ENCODE results near the gene LRRC57.

The LRRC57 gene

DNA sequence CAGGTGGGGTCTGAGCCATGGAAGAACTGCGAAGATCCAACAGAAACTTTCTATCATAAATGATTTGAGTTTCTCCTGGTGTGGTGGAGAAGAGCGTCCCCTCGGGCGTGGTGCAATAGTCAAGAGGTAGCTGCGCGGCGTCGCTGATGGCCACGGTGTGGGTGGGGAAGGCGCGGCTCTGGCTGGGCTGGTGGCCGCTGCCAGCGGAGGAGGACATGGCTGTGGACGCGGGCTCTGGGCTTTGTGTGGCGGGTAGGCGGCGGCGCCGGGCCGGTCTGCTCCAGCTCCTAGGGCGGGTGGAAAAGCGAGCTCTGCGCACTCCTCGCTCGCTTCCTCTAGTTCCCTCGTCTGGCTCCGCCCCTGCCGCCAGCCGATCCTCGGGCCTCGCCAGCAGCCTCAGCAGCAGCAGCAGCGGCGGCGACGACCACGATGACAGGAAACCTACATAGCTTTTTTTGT lies 32.7 kb upstream of the LRRC57 start:
- H3K9me3 ChIP-seq (ENCODE audit: insufficient read depth, low read length), result no peaks in the 10 kb centered on the region
- H3K79me2 ChIP-seq (ENCODE audit: insufficient read depth, low read length), result no peaks in the 10 kb centered on the region
- peak overlapping the region; percentile 90 for H2AFZ ChIP-seq (ENCODE audit: low read depth, low read length, severe bottlenecking)
- H3K27ac ChIP-seq (ENCODE audit: low read depth, low read length), result no peak overlapping the region
- H3K4me2 ChIP-seq (ENCODE audit: low read depth, low read length, poor library complexity, severe bottlenecking), result peak overlapping the region; percentile 65
- H4K20me1 ChIP-seq (ENCODE audit: low read depth, low read length), result no peaks in the 10 kb centered on the region
- peak overlapping the region; percentile 51 for H3K4me3 ChIP-seq (ENCODE audit: insufficient read depth, low read length, poor library complexity, severe bottlenecking)
- H3K27me3 ChIP-seq (ENCODE audit: low read length), result no peaks in the 10 kb centered on the region
- peak overlapping the region; percentile 59 for H3K9ac ChIP-seq (ENCODE audit: low read length)
- no peaks in the 10 kb centered on the region for H3K36me3 ChIP-seq (ENCODE audit: low read length)
- H3F3A ChIP-seq (ENCODE audit: insufficient read depth), result peaks cover 3% of the 10 kb centered on the region; the same call in 1 of the 2 replicates
- TF ChIP-seq, protein P1, sequence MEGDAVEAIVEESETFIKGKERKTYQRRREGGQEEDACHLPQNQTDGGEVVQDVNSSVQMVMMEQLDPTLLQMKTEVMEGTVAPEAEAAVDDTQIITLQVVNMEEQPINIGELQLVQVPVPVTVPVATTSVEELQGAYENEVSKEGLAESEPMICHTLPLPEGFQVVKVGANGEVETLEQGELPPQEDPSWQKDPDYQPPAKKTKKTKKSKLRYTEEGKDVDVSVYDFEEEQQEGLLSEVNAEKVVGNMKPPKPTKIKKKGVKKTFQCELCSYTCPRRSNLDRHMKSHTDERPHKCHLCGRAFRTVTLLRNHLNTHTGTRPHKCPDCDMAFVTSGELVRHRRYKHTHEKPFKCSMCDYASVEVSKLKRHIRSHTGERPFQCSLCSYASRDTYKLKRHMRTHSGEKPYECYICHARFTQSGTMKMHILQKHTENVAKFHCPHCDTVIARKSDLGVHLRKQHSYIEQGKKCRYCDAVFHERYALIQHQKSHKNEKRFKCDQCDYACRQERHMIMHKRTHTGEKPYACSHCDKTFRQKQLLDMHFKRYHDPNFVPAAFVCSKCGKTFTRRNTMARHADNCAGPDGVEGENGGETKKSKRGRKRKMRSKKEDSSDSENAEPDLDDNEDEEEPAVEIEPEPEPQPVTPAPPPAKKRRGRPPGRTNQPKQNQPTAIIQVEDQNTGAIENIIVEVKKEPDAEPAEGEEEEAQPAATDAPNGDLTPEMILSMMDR (IDR thresholded peaks at IDR 0.05; ENCODE audit: insufficient read depth, low read length, poor library complexity, severe bottlenecking), result no peak
- no peak for TF ChIP-seq EZH2phosphoT487 (conservative IDR thresholded peaks at IDR 0.05; ENCODE audit: low read length)
- no peaks in the 10 kb centered on the region for H3K9me2 ChIP-seq (replicated peaks; ENCODE audit: insufficient read depth, low read length)

DNA sequence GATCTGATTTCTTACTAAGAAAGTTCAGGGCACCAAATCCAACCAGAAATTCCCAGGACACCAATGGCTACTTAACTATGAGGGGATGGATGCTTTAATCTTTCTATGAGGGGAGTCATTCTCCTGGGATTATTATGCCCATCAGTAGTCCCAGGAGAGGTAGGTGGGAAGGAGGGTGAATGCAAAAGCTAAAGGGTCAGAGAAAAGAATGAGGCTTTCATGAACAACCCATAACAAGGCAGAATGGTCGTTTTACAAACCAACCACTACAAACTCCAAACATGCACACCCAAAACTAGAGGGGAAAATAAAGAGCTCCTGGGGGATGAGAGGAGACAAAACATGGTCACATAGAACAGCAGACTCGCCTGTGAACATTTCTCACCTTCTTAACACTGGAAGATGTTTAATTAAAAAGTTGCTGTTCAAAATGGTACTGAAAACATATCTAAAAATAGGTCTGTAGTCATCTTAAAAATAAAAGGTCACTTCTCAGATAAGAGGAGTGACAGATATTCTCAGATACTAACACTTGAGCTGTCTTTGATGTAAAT lies 30.5 kb upstream of the LRRC57 start:
- H3K4me2 ChIP-seq (ENCODE audit: low read depth, low read length, poor library complexity, severe bottlenecking), result no peak overlapping the region

DNA sequence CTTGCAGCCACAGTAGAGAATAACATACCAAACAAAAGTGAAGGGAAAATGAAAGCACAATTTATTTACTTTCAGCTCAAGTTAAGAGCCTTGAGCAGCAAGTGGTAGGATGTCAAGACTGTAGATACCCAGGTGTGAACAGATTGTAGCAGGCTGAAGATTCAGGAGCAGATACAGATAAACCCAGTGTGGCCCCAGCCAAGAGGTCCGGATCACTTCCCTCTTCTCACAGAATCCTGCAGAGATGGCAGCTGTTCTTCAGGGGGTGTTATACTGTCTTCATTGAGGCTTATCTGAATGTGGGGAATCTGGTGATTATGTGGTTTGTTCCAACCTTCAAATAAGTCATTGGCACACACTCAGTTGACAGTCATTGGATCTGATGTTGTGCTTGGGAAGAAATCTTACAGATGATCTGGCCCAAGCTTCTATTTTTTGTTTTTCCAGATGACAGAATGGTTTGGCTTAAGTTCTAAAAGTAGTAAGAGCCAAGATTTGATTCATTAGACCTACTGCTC lies 29.0 kb upstream of the LRRC57 start:
- no peak overlapping the region for H3K4me2 ChIP-seq (ENCODE audit: low read depth, low read length, poor library complexity, severe bottlenecking)
- H3K9me2 ChIP-seq (replicated peaks; ENCODE audit: insufficient read depth, low read length), result no peaks in the 10 kb centered on the region
- H3K36me3 ChIP-seq (ENCODE audit: low read length), result no peaks in the 10 kb centered on the region
- peaks cover 8% of the 10 kb centered on the region for H3F3A ChIP-seq (ENCODE audit: insufficient read depth)
- no peak overlapping the region for H3K27ac ChIP-seq (ENCODE audit: low read depth, low read length)
- no peaks in the 10 kb centered on the region for H3K9me3 ChIP-seq (ENCODE audit: insufficient read depth, low read length)
- no peak overlapping the region for H3K9ac ChIP-seq (ENCODE audit: low read length)
- no peak for TF ChIP-seq EZH2phosphoT487 (conservative IDR thresholded peaks at IDR 0.05; ENCODE audit: low read length)
- TF ChIP-seq, protein P1 (IDR thresholded peaks at IDR 0.05; ENCODE audit: insufficient read depth, low read length, poor library complexity, severe bottlenecking), result no peak
- no peaks in the 10 kb centered on the region for H4K20me1 ChIP-seq (ENCODE audit: low read depth, low read length)
- no peaks in the 10 kb centered on the region for H3K27me3 ChIP-seq (ENCODE audit: low read length)
- no peak overlapping the region for H3K4me3 ChIP-seq (ENCODE audit: insufficient read depth, low read length, poor library complexity, severe bottlenecking)
- no peaks in the 10 kb centered on the region for H3K79me2 ChIP-seq (ENCODE audit: insufficient read depth, low read length)
- H2AFZ ChIP-seq (ENCODE audit: low read depth, low read length, severe bottlenecking), result no peak overlapping the region

More for the DNA sequence above, 30.5 kb upstream of the LRRC57 start:
- no peak overlapping the region for H3K27ac ChIP-seq (ENCODE audit: low read depth, low read length)
- H3K27me3 ChIP-seq (ENCODE audit: low read length), result no peaks in the 10 kb centered on the region
- no peak overlapping the region for H3K4me3 ChIP-seq (ENCODE audit: insufficient read depth, low read length, poor library complexity, severe bottlenecking)
- H3K9me3 ChIP-seq (ENCODE audit: insufficient read depth, low read length), result no peaks in the 10 kb centered on the region
- TF ChIP-seq, protein P1 (IDR thresholded peaks at IDR 0.05; ENCODE audit: insufficient read depth, low read length, poor library complexity, severe bottlenecking), result no peak
- no peak for TF ChIP-seq EZH2phosphoT487 (conservative IDR thresholded peaks at IDR 0.05; ENCODE audit: low read length)
- H3F3A ChIP-seq (ENCODE audit: insufficient read depth), result peaks cover 8% of the 10 kb centered on the region
- H4K20me1 ChIP-seq (ENCODE audit: low read depth, low read length), result no peaks in the 10 kb centered on the region
- H3K79me2 ChIP-seq (ENCODE audit: insufficient read depth, low read length), result no peaks in the 10 kb centered on the region
- no peaks in the 10 kb centered on the region for H3K36me3 ChIP-seq (ENCODE audit: low read length)
- H3K9me2 ChIP-seq (replicated peaks; ENCODE audit: insufficient read depth, low read length), result no peaks in the 10 kb centered on the region
- H3K9ac ChIP-seq (ENCODE audit: low read length), result no peak overlapping the region
- H2AFZ ChIP-seq (ENCODE audit: low read depth, low read length, severe bottlenecking), result no peak overlapping the region

Data from SU-DHL-6 (cell line).